K562 (cell line): ENCODE data around the gene SLC38A8. TPM values are rescaled to one million over a fixed set of nuclear protein-coding genes. Genes with fewer than 3 reads are reported as not detected.

Experiments
- ATAC-seq: fragments of 200-7000 bp; cut with Tn5 transposase; 3 replicates; pipeline ENCODE4 v1.9.1; 2020; ENCODE audit warnings: moderate library complexity
- BruUV-seq: library from RNA; stranded (reverse); fragments of 400-500 nt; replicated peaks from 2 replicates; lab custom pipeline; 2021; lab: Mats Ljungman, UMichigan
- CTCF ChIA-PET: fragments of 300-600 bp; formaldehyde crosslinking; extraction: SDS; loops from one replicate; lab custom pipeline; 2021; ENCODE audit warnings: low intra/inter-chr PET ratio; lab: Yijun Ruan, JAX
- POLR2A ChIA-PET: fragments of 300-600, 350-650 bp; sonication (Branson Sonifier 250); formaldehyde crosslinking; extraction: SDS; loops from one replicate; lab custom pipeline; 2021; ENCODE audit warnings: antibody characterized with exemption, inconsistent platforms; lab: Yijun Ruan, JAX
- DNase-seq, 4 experiments: peaks; one replicate each; pipeline versions ENCODE4 v3.0.0 to v3.0.0-alpha.2; 2011 to 2018; ENCODE audit warnings: low spot score in 3 of 4, mixed read lengths in 3 of 4; ENCODE audit errors: extremely low read depth in 1 of 4
- FAIRE-seq: peaks from 2 replicates; lab custom pipeline; 2011; peaks lifted over from hg19 to GRCh38; lab: Jason Lieb, UNC
- H2AFZ ChIP-seq: 2 replicates; pipeline ENCODE4 v1.6.0; 2011; ENCODE audit warnings: low read depth, low read length, control low read depth, inconsistent platforms
- H3K27ac ChIP-seq: fragments of 200-600 bp; 3 replicates; pipeline ENCODE4 v1.8.0; 2011; ENCODE audit warnings: low read depth, mild to moderate bottlenecking, control low read depth, inconsistent platforms, low read length, moderate library complexity, mixed read lengths; ENCODE audit errors: extremely low read depth
- H3K27me3 ChIP-seq, 2 experiments: fragments of 300-600 bp in 1 of 2; 2 replicates in 1 of 2; 3 replicates in 1 of 2; pipeline versions ENCODE4 v1.6.0 to v1.8.0; 2011; ENCODE audit warnings: inconsistent platforms in 2 of 2, low read length in 2 of 2, mild to moderate bottlenecking in 1 of 2, mixed read lengths in 1 of 2, moderate library complexity in 1 of 2; ENCODE audit not compliant: control insufficient read depth in 2 of 2, insufficient read depth in 2 of 2
- H3K36me3 ChIP-seq: fragments of 300-600 bp; 3 replicates; pipeline ENCODE4 v1.8.0; 2011; ENCODE audit warnings: mild to moderate bottlenecking, low read length, inconsistent platforms; ENCODE audit not compliant: control insufficient read depth, insufficient read depth
- H3K4me1 ChIP-seq, 2 experiments: fragments of 200-600 bp in 1 of 2; replicated peaks in 1 of 2; 2 replicates in 1 of 2; 3 replicates in 1 of 2; pipeline versions ENCODE4 v1.5.1 to v1.8.0; 2011; ENCODE audit warnings: inconsistent platforms in 2 of 2, low read length in 2 of 2, mild to moderate bottlenecking in 1 of 2, mixed read lengths in 1 of 2, moderate library complexity in 1 of 2; ENCODE audit not compliant: control insufficient read depth in 2 of 2, insufficient read depth in 2 of 2
- H3K4me2 ChIP-seq: 2 replicates; pipeline ENCODE4 v1.6.1; 2011; ENCODE audit warnings: low read length, control low read depth, inconsistent platforms, mixed read lengths; ENCODE audit not compliant: insufficient read depth
- H3K4me3 ChIP-seq: fragments of 200-600 bp; sonication (generic), shearing (Covaris generic); 2 replicates; pipeline ENCODE4 v1.5.1; 2016; ENCODE audit warnings: control low read depth, inconsistent platforms
- H3K79me2 ChIP-seq: fragments of 200-600 bp; 3 replicates; pipeline ENCODE4 v1.8.0; 2011; ENCODE audit warnings: low read length, inconsistent platforms; ENCODE audit not compliant: control insufficient read depth, insufficient read depth
- H3K9ac ChIP-seq, 2 experiments: 2 replicates each; pipeline versions ENCODE4 v1.6.0 to v1.6.1; 2011; ENCODE audit warnings: low read depth in 2 of 2, low read length in 2 of 2, control low read depth in 1 of 2, inconsistent platforms in 1 of 2, mild to moderate bottlenecking in 1 of 2, mixed read lengths in 1 of 2; ENCODE audit not compliant: insufficient read depth in 1 of 2
- H3K9me1 ChIP-seq: one replicate; pipeline ENCODE4 v1.6.0; 2011; ENCODE audit warnings: inconsistent platforms, mild to moderate bottlenecking, low read length, moderate library complexity; ENCODE audit not compliant: control insufficient read depth, insufficient read depth
- H3K9me3 ChIP-seq: replicated peaks from 2 replicates; pipeline ENCODE4 v1.5.1; 2011; ENCODE audit warnings: low read depth, low read length, inconsistent platforms; ENCODE audit not compliant: control insufficient read depth, insufficient read depth
- H4K20me1 ChIP-seq: replicated peaks from 2 replicates; pipeline ENCODE4 v1.6.1; 2011; ENCODE audit warnings: low read length, inconsistent platforms, mixed read lengths; ENCODE audit not compliant: control insufficient read depth, insufficient read depth
- CREBBP ChIP-seq: IDR thresholded peaks from one replicate; pipeline ENCODE4 v1.6.1; 2012; ENCODE audit warnings: low read depth, mild to moderate bottlenecking, control low read depth, inconsistent platforms, low read length
- DEAF1 ChIP-seq: fragments of 450-650 bp; formaldehyde crosslinking; IDR thresholded peaks from 2 replicates; pipeline ENCODE4 v1.4.0; 2020; ENCODE audit warnings: mild to moderate bottlenecking, moderate library complexity
- FOXM1 ChIP-seq, 2 experiments: fragments of 450-650 bp in 1 of 2; sonication (generic) in 1 of 2; formaldehyde crosslinking in 1 of 2; IDR thresholded peaks; 2 replicates each; pipeline versions ENCODE4 v1.6.1 to v1.9.0; 2017 to 2022; ENCODE audit warnings: low read depth in 2 of 2, mild to moderate bottlenecking in 2 of 2, missing genetic modification reagents in 1 of 2, moderate library complexity in 1 of 2
- IFI16 ChIP-seq: fragments of 250-450 bp; sonication (Bioruptor Pico); IDR thresholded peaks from 2 replicates; pipeline ENCODE4 v2.1.2; 2022; ENCODE audit warnings: mild to moderate bottlenecking, inconsistent platforms
- KHSRP ChIP-seq: fragments of 450-650 bp; IDR thresholded peaks from 2 replicates; pipeline ENCODE4 v1.6.1; 2017
- LARP7 ChIP-seq: fragments of 450-650 bp; IDR thresholded peaks from 2 replicates; pipeline ENCODE4 v1.6.1; 2016
- NFIC ChIP-seq: fragments of 450-650 bp; IDR thresholded peaks from 2 replicates; pipeline ENCODE4 v1.6.1; 2017; ENCODE audit warnings: mild to moderate bottlenecking, inconsistent platforms
- USF2 ChIP-seq: sonication (generic); formaldehyde crosslinking; IDR thresholded peaks from 2 replicates; pipeline ENCODE4 v1.5.0; 2020; ENCODE audit warnings: missing genetic modification reagents
- ZBTB7A ChIP-seq: IDR thresholded peaks from 2 replicates; pipeline ENCODE4 v1.6.1; 2011; ENCODE audit warnings: low read depth, mild to moderate bottlenecking, low read length, moderate library complexity, borderline replicate concordance; ENCODE audit not compliant: control insufficient read depth
- ZNF165 ChIP-seq: fragments of 250-450 bp; sonication (Bioruptor Pico); IDR thresholded peaks from 2 replicates; pipeline ENCODE4 v1.4.0; 2020; ENCODE audit warnings: borderline replicate concordance
- ZNF23 ChIP-seq: fragments of 250-450 bp; sonication (Bioruptor Pico); IDR thresholded peaks from 2 replicates; pipeline ENCODE4 v1.4.0; 2020; ENCODE audit warnings: mild to moderate bottlenecking
- ZNF311 ChIP-seq: fragments of 250-450 bp; sonication (Bioruptor Pico); IDR thresholded peaks from 2 replicates; pipeline ENCODE4 v1.4.0; 2020; ENCODE audit warnings: mild to moderate bottlenecking, moderate library complexity
- ZNF609 ChIP-seq: sonication (generic); formaldehyde crosslinking; IDR thresholded peaks from 2 replicates; pipeline ENCODE4 v1.8.1; 2023; ENCODE audit warnings: missing genetic modification reagents, mild to moderate bottlenecking, borderline replicate concordance
- WGBS: fragments of 100-300 bp; shearing (Covaris generic); methylation state at CpG from one replicate; pipeline ENCODE4 v1.1.6; 2016; ENCODE audit warnings: low coverage, mixed read lengths; ENCODE audit not compliant: insufficient coverage; ENCODE audit errors: missing lambda C conversion rate; 5-methylcytosine and 5-hydroxymethylcytosine counted together
- in situ Hi-C: fragments of 300-500 bp; cut with MboI; formaldehyde crosslinking; loops from 4 replicates; pipeline ENCODE4 v1.15.0; 2018; ENCODE audit warnings: inconsistent platforms, mixed read lengths
- intact Hi-C: fragments of 100-400 bp; cut with micrococcal nuclease; formaldehyde crosslinking; loops from 2 replicates; pipeline ENCODE4 v1.14.2; 2022
- polyA plus RNA-seq, 8 experiments: library from polyadenylated mRNA; depleted of rRNA in 4 of 8; stranded (reverse) in 5 of 8; unstranded in 3 of 8; fragments of >200 nt; fragmentation: Nextera tagmentation in 2 of 8; fragmentation: Illumina TruSeq in 1 of 8; extraction: Ambion mirVana in 2 of 8; extraction: Trizol in 1 of 8; gene quantifications; 2 replicates each; pipeline versions ENCODE4 v1.2.1 to v1.2.3, GENCODE V29; 2011 to 2014; ENCODE audit warnings: inconsistent platforms in 1 of 8, missing spikeins in 1 of 8
- total RNA-seq, 7 experiments: library from RNA; depleted of rRNA in 6 of 7; stranded (reverse); fragments of >200 nt in 6 of 7; fragmentation: Illumina TruSeq in 2 of 7; extraction: Trizol in 2 of 7; gene quantifications; 2 replicates each; pipeline versions ENCODE4 v1.2.1 to v1.2.3, GENCODE V29; 2011 to 2021; ENCODE audit warnings: low replicate concordance in 1 of 7

SLC38A8 gene
- total and polyA plus RNA-seq, 9 of the 15 experiments (the other 6 are each of a cell fraction or from before 2014, with no cell fraction given) = 0.28 TPM; not detected in 8

GRCh38 chr16:84033251-84034195 lies 9.1 kb downstream of the SLC38A8 start:
- Histone ChIP-seq H2AFZ (no peak overlapping the region), H3K9me3 (no peaks in the 10 kb centered on the region), H3K27ac (no peak overlapping the region), H3K9me1 (no peaks in the 10 kb centered on the region), H3K4me2 (no peak overlapping the region), H3K4me3 (no peak overlapping the region), H3K79me2 (no peaks in the 10 kb centered on the region), H3K4me1 (peaks cover 0 to 8% of the 10 kb centered on the region in 2 experiments; a peak in 1 of 5 replicates), H3K27me3 (peaks cover 67 to 93% of the 10 kb centered on the region in 2 experiments), H3K36me3 (no peaks in the 10 kb centered on the region), H4K20me1 (0 out of 2 replicates have a peak, but pooled peaks cover 20% of the 10 kb centered on the region), H3K9ac (no peak overlapping the region; a peak in 1 of 4 replicates)
- ATAC-seq = no peak
- ChIA-PET POLR2A (interaction anchor here (0.6 to 1.1 kb wide), 3 partner anchors 9 to 331 kb away, joined by 3 read pairs; partner anchors contain the start of gene SLC38A8), CTCF (no interaction called here)
- in situ Hi-C loops (no loop called here), intact Hi-C loops (no loop called here)
- no peak for FAIRE-seq
- WGBS = 3% methylated on average over 25 of the region's 25 CpGs
- no TSS peak for BruUV-seq
- no peak for DNase-seq
- TF ChIP-seq DEAF1 (CRISPR knock-in tag) = no peak
- TF ChIP-seq ZNF165 = no peak
- no peak for TF ChIP-seq ZNF23 (CRISPR knock-in tag)
- TF ChIP-seq LARP7 = no peak
- TF ChIP-seq FOXM1 (IDR thresholded peaks at IDR 0.05; ENCODE audit: low read depth) = no peak
- no peak for TF ChIP-seq FOXM1 (CRISPR knock-in tag; IDR thresholded peaks at IDR 0.05; ENCODE audit: low read depth)
- no peak for TF ChIP-seq NFIC
- TF ChIP-seq USF2 (CRISPR knock-in tag) = peak; percentile 58
- TF ChIP-seq ZNF609 (CRISPR knock-in tag) = no peak
- no peak for TF ChIP-seq ZBTB7A
- no peak for TF ChIP-seq CREBBP
- no peak for TF ChIP-seq IFI16 (CRISPR knock-in tag)
- TF ChIP-seq ZNF311 (CRISPR knock-in tag) = no peak
- no peak for TF ChIP-seq KHSRP
